ENCODE data around the gene AGK.

The AGK gene

GRCh38 chr7:141704741-141705140, 153.5 kb downstream of the AGK start:
- Histone ChIP-seq H3K4me3 (ENCODE audit: insufficient read length, low read depth) (no peak overlapping the region), H3K27me3 (ENCODE audit: insufficient read depth, insufficient read length) (peaks cover 17% of the 10 kb centered on the region), H3K36me3 (ENCODE audit: insufficient read depth, insufficient read length, low read length) (no peaks in the 10 kb centered on the region), H3K9ac (ENCODE audit: insufficient read length, low read depth) (no peak overlapping the region), H3K9me3 (ENCODE audit: insufficient read depth, low read length) (no peaks in the 10 kb centered on the region), H3K4me1 (ENCODE audit: insufficient read depth, insufficient read length) (no peaks in the 10 kb centered on the region)
- no peak for DNase-seq (ENCODE audit: low read depth, low spot score)
- TF ChIP-seq ZNF274 (IDR thresholded peaks at IDR 0.05; ENCODE audit: low read depth, low read length) (no peak), YY1 (IDR thresholded peaks at IDR 0.05; ENCODE audit: insufficient read depth, insufficient read length) (no peak), SUZ12 (IDR thresholded peaks at IDR 0.05; ENCODE audit: extremely low read depth, insufficient read depth, insufficient read length) (no peak)
